ENCODE results near the gene MBP. TPM values are rescaled to one million over a fixed set of nuclear protein-coding genes. Genes with fewer than 3 reads are reported as not detected.

The MBP gene
- total RNA-seq, 1 experiment from 2014 or later: 88.8 TPM

DNA sequence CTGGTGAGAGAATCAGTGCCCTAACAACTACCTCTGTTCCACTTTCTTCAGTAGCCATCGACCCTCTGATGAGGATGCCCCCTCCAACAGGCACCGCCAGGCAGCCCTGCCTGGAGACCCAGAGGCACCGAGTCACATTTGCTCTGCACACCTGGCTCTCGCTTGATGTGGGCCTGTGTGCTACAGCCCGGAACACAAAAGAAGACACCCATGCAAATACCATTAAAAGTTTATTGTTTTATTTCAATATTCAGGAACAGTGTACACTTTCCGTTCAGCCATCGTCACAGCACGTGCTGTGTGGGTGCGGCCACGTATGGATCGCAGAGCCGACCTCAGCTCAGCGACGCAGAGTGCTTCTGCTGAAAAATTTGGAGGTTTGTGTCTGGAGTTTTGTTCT is 154.0 kb downstream of the MBP start:
- Histone ChIP-seq H3K4me1 (ENCODE audit: control insufficient read depth, insufficient read depth, low read length) (peaks cover 6% of the 10 kb centered on the region), H3K4me3 (ENCODE audit: low read depth in 2 of 2, low read length in 2 of 2) (no peak overlapping the region), H3K9me3 (ENCODE audit: control insufficient read depth, insufficient read depth, low read depth, low read length) (no peaks in the 10 kb centered on the region), H3K36me3 (ENCODE audit: control insufficient read depth, insufficient read depth, low read length) (no peaks in the 10 kb centered on the region), H3K27me3 (ENCODE audit: control insufficient read depth, insufficient read depth, low read length) (no peaks in the 10 kb centered on the region), H3K27ac (ENCODE audit: low read length) (no peak overlapping the region)
- CTCF ChIA-PET: no interaction called here
- ATAC-seq (no peak), DNase-seq (ENCODE audit: low read depth, low spot score) (no peak)
- TF ChIP-seq, protein P1, sequence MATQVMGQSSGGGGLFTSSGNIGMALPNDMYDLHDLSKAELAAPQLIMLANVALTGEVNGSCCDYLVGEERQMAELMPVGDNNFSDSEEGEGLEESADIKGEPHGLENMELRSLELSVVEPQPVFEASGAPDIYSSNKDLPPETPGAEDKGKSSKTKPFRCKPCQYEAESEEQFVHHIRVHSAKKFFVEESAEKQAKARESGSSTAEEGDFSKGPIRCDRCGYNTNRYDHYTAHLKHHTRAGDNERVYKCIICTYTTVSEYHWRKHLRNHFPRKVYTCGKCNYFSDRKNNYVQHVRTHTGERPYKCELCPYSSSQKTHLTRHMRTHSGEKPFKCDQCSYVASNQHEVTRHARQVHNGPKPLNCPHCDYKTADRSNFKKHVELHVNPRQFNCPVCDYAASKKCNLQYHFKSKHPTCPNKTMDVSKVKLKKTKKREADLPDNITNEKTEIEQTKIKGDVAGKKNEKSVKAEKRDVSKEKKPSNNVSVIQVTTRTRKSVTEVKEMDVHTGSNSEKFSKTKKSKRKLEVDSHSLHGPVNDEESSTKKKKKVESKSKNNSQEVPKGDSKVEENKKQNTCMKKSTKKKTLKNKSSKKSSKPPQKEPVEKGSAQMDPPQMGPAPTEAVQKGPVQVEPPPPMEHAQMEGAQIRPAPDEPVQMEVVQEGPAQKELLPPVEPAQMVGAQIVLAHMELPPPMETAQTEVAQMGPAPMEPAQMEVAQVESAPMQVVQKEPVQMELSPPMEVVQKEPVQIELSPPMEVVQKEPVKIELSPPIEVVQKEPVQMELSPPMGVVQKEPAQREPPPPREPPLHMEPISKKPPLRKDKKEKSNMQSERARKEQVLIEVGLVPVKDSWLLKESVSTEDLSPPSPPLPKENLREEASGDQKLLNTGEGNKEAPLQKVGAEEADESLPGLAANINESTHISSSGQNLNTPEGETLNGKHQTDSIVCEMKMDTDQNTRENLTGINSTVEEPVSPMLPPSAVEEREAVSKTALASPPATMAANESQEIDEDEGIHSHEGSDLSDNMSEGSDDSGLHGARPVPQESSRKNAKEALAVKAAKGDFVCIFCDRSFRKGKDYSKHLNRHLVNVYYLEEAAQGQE (IDR thresholded peaks at IDR 0.05; ENCODE audit: insufficient read depth in 1 of 2, low read depth in 2 of 2, low read length in 1 of 2): no peak
- no peak for TF ChIP-seq SIN3A (IDR thresholded peaks at IDR 0.05; ENCODE audit: borderline replicate concordance, insufficient read depth, low read depth, low read length)
- no peak for TF ChIP-seq TCF7L2 (IDR thresholded peaks at IDR 0.05; ENCODE audit: low read depth, low read length)
- no peak for TF ChIP-seq POLR2AphosphoS5 (IDR thresholded peaks at IDR 0.05; ENCODE audit: low read depth, low read length)
- TF ChIP-seq, protein P2, sequence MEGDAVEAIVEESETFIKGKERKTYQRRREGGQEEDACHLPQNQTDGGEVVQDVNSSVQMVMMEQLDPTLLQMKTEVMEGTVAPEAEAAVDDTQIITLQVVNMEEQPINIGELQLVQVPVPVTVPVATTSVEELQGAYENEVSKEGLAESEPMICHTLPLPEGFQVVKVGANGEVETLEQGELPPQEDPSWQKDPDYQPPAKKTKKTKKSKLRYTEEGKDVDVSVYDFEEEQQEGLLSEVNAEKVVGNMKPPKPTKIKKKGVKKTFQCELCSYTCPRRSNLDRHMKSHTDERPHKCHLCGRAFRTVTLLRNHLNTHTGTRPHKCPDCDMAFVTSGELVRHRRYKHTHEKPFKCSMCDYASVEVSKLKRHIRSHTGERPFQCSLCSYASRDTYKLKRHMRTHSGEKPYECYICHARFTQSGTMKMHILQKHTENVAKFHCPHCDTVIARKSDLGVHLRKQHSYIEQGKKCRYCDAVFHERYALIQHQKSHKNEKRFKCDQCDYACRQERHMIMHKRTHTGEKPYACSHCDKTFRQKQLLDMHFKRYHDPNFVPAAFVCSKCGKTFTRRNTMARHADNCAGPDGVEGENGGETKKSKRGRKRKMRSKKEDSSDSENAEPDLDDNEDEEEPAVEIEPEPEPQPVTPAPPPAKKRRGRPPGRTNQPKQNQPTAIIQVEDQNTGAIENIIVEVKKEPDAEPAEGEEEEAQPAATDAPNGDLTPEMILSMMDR (IDR thresholded peaks at IDR 0.05): no peak
- in situ Hi-C loops (cut with HindIII; ENCODE audit: low pct_unique_long_range_greater_than_20kb, low sequenced_read_pairs) (no loop called here), intact Hi-C loops (cut with micrococcal nuclease; ENCODE audit: unreplicated experiment) (no loop called here)
- BruUV-seq (replicated peaks): no TSS peak
- POLR2A ChIA-PET: no interaction called here

DNA sequence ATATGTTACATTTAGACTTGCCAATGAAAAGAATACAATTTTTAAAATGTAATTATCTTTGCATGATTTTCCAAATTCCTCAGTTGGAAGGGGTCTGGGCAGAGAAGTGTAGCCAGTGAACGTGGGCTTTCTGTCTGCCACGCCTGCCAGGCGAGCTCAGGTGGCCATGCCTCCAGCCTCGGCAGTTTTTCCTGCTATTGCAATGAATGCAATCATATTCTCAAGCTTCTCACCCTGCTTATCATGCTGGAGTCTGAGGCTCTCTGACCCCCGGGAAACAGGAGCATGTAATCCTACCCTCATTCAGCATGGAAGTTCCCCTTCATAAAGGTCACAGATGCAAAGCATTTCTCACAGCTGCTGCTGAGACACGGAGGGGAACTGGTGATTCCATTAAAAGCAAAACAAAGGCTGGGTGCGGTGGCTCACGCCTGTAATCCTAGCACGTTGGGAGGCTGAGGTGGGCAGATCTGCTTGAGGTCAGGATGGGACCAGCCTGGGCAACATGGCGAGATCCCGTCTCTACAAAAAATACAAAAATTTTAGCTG is 154.8 kb downstream of the MBP start:
- H3K4me1 ChIP-seq (ENCODE audit: control insufficient read depth, insufficient read depth, low read length): peaks cover 1% of the 10 kb centered on the region; the same call in 1 of the 2 replicates
- DNase-seq (ENCODE audit: low read depth, low spot score): no peak
- no peak for ATAC-seq
- BruUV-seq (replicated peaks): no TSS peak
- H3K9me3 ChIP-seq (ENCODE audit: control insufficient read depth, insufficient read depth, low read depth, low read length): no peaks in the 10 kb centered on the region
- CTCF ChIA-PET: no interaction called here
- in situ Hi-C loops (cut with HindIII; ENCODE audit: low pct_unique_long_range_greater_than_20kb, low sequenced_read_pairs): no loop called here
- H3K36me3 ChIP-seq (ENCODE audit: control insufficient read depth, insufficient read depth, low read length): no peaks in the 10 kb centered on the region
- POLR2A ChIA-PET: no interaction called here
- no peak overlapping the region for H3K4me3 ChIP-seq (ENCODE audit: low read depth in 2 of 2, low read length in 2 of 2)
- H3K27me3 ChIP-seq (ENCODE audit: control insufficient read depth, insufficient read depth, low read length): no peaks in the 10 kb centered on the region
- H3K27ac ChIP-seq (ENCODE audit: low read length): no peak overlapping the region
- intact Hi-C loops (cut with micrococcal nuclease; ENCODE audit: unreplicated experiment): no loop called here
- TF ChIP-seq, protein P2 (IDR thresholded peaks at IDR 0.05): no peak
- TF ChIP-seq POLR2AphosphoS5 (IDR thresholded peaks at IDR 0.05; ENCODE audit: low read depth, low read length): no peak
- TF ChIP-seq SIN3A (IDR thresholded peaks at IDR 0.05; ENCODE audit: borderline replicate concordance, insufficient read depth, low read depth, low read length): no peak
- TF ChIP-seq, protein P1 (IDR thresholded peaks at IDR 0.05; ENCODE audit: insufficient read depth in 1 of 2, low read depth in 2 of 2, low read length in 1 of 2): no peak
- no peak for TF ChIP-seq TCF7L2 (IDR thresholded peaks at IDR 0.05; ENCODE audit: low read depth, low read length)
